Hepatocyte (in vitro differentiated cells): Measurements from ENCODE around the gene MYBPH. TPM values are rescaled to one million over a fixed set of nuclear protein-coding genes. Genes with fewer than 3 reads are reported as not detected.

Experiments used
- DNase-seq: peaks from one replicate; pipeline ENCODE4 v3.0.0-alpha.2; 2016; ENCODE audit warnings: low spot score
- H2AFZ ChIP-seq: fragments of 200-600 bp; sonication (generic); 2 replicates; pipeline ENCODE4 v1.6.0; 2016; ENCODE audit warnings: antibody characterized with exemption, mild to moderate bottlenecking
- H3K27ac ChIP-seq: fragments of 200-600 bp; sonication (generic); 2 replicates; pipeline ENCODE4 v1.5.1; 2016; ENCODE audit warnings: mild to moderate bottlenecking
- H3K27me3 ChIP-seq: fragments of 200-600 bp; sonication (generic); 2 replicates; pipeline ENCODE4 v1.6.1; 2016
- H3K36me3 ChIP-seq: fragments of 200-600 bp; sonication (generic); replicated peaks from 2 replicates; pipeline ENCODE4 v1.5.1; 2016; ENCODE audit warnings: low read depth; ENCODE audit not compliant: insufficient read depth
- H3K4me1 ChIP-seq: fragments of 200-600 bp; sonication (generic); 2 replicates; pipeline ENCODE4 v1.5.1; 2016; ENCODE audit warnings: mild to moderate bottlenecking, moderate library complexity; ENCODE audit not compliant: insufficient read depth
- H3K4me2 ChIP-seq: fragments of 200-600 bp; sonication (generic); 2 replicates; pipeline ENCODE4 v1.6.0; 2016
- H3K4me3 ChIP-seq: fragments of 200-600 bp; sonication (generic); 2 replicates; pipeline ENCODE4 v1.5.1; 2016; ENCODE audit warnings: mild to moderate bottlenecking
- H3K79me2 ChIP-seq: fragments of 200-600 bp; sonication (generic); 2 replicates; pipeline ENCODE4 v1.6.0; 2017; ENCODE audit warnings: mild to moderate bottlenecking
- H3K9me2 ChIP-seq: fragments of 200-600 bp; sonication (generic); replicated peaks from 2 replicates; pipeline ENCODE4 v1.6.0; 2017; ENCODE audit warnings: mild to moderate bottlenecking; ENCODE audit not compliant: insufficient read depth
- H3K9me3 ChIP-seq: fragments of 200-600 bp; sonication (generic); 2 replicates; pipeline ENCODE4 v1.5.1; 2016; ENCODE audit warnings: low read depth, mild to moderate bottlenecking
- H4K20me1 ChIP-seq: fragments of 200-600 bp; sonication (generic); 2 replicates; pipeline ENCODE4 v1.6.0; 2016; ENCODE audit warnings: mild to moderate bottlenecking; ENCODE audit not compliant: insufficient read depth, poor library complexity, severe bottlenecking
- EZH2 ChIP-seq: fragments of 200-600 bp; sonication (generic); IDR thresholded peaks from 2 replicates; pipeline ENCODE4 v1.6.1; 2016; ENCODE audit warnings: antibody characterized with exemption, mild to moderate bottlenecking, borderline replicate concordance
- EZH2phosphoT487 ChIP-seq: fragments of 200-600 bp; sonication (generic); IDR thresholded peaks from one replicate; pipeline ENCODE4 v1.6.1; 2018; ENCODE audit warnings: antibody characterized with exemption, mild to moderate bottlenecking, low read depth, moderate library complexity; ENCODE audit not compliant: unreplicated experiment, severe bottlenecking
- WGBS: methylation state at CpG from one replicate; pipeline ENCODE4 v1.1.6; 2016; ENCODE audit warnings: low lambda C conversion rate; ENCODE audit errors: missing lambda C conversion rate; 5-methylcytosine and 5-hydroxymethylcytosine counted together
- polyA plus RNA-seq: library from polyadenylated mRNA; unstranded; fragments of >200 nt; fragmentation: Nextera tagmentation; extraction: Ambion mirVana; gene quantifications from 2 replicates; pipeline ENCODE4 v1.2.1, GENCODE V29; 2016
- total RNA-seq: library from RNA; depleted of rRNA; stranded (reverse); fragments of >200 nt; gene quantifications from 2 replicates; pipeline ENCODE4 v1.2.3, GENCODE V29; 2014
- TF ChIP-seq, protein P1 (sequence below): fragments of 200-600 bp; sonication (generic); IDR thresholded peaks from 2 replicates; pipeline ENCODE4 v1.5.1; 2016; ENCODE audit warnings: antibody characterized with exemption, mild to moderate bottlenecking; ENCODE audit not compliant: poor library complexity

Gene MYBPH
- total and polyA plus RNA-seq, 2 experiments from 2014 or later = 0.70 TPM; not detected in 1

DNA sequence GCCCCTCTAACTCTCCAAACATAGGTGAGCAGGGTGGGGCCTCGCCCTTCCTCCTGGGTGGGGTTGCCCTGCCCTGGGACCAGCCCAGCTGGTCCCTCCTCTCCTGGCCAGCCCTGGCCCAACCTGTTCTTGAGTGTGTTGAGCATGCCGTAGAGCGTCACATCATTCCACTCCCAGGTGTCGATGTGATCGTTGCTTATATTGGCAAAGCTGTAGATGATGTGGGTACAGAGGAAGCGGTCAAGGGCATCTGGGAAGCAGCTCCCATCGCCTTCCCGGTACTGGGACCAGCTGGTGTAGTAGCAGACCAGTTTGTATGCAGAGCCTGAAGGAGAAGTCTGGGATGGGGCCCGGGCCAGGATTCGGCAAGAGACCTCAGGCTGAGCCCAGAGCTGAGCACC is 9.4 kb upstream of the MYBPH start:
- H3K79me2 ChIP-seq = no peaks in the 10 kb centered on the region
- no peaks in the 10 kb centered on the region for H3K9me2 ChIP-seq
- WGBS = 94% methylated on average over 10 of the region's 10 CpGs
- no peak overlapping the region for H2AFZ ChIP-seq
- H3K27me3 ChIP-seq = no peaks in the 10 kb centered on the region
- DNase-seq = no peak
- H4K20me1 ChIP-seq = no peaks in the 10 kb centered on the region
- H3K4me1 ChIP-seq = peaks cover 14% of the 10 kb centered on the region
- no peaks in the 10 kb centered on the region for H3K36me3 ChIP-seq
- no peaks in the 10 kb centered on the region for H3K9me3 ChIP-seq
- H3K27ac ChIP-seq = no peak overlapping the region
- H3K4me2 ChIP-seq = no peak overlapping the region
- TF ChIP-seq EZH2phosphoT487 (no peak), EZH2 (no peak)
- TF ChIP-seq, protein P1, sequence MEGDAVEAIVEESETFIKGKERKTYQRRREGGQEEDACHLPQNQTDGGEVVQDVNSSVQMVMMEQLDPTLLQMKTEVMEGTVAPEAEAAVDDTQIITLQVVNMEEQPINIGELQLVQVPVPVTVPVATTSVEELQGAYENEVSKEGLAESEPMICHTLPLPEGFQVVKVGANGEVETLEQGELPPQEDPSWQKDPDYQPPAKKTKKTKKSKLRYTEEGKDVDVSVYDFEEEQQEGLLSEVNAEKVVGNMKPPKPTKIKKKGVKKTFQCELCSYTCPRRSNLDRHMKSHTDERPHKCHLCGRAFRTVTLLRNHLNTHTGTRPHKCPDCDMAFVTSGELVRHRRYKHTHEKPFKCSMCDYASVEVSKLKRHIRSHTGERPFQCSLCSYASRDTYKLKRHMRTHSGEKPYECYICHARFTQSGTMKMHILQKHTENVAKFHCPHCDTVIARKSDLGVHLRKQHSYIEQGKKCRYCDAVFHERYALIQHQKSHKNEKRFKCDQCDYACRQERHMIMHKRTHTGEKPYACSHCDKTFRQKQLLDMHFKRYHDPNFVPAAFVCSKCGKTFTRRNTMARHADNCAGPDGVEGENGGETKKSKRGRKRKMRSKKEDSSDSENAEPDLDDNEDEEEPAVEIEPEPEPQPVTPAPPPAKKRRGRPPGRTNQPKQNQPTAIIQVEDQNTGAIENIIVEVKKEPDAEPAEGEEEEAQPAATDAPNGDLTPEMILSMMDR = no peak
- no peak overlapping the region for H3K4me3 ChIP-seq

DNA sequence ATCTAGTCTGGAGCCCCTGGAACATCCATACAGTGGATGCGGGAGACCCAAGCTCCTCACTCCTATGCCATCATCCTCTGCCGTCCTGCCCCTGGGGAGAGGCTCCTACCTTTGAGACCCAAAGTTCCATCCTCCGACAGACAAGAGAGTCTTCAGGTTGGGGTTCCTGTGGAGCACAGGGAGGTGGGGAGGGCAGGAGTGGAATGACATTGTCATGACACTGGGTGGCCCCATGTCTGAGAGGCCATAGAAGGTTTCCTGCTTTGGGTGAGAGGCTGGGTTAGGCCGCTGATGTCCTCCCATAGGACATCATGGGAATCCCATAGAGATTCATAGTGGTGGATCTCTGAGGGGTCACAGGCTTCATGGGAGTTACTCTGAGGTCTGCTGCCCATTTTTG is 8.8 kb upstream of the MYBPH start:
- Histone ChIP-seq H4K20me1 (no peaks in the 10 kb centered on the region), H3K9me3 (no peaks in the 10 kb centered on the region), H3K27me3 (no peaks in the 10 kb centered on the region), H3K4me2 (no peak overlapping the region), H3K36me3 (no peaks in the 10 kb centered on the region), H3K4me1 (peaks cover 14% of the 10 kb centered on the region), H2AFZ (no peak overlapping the region), H3K79me2 (no peaks in the 10 kb centered on the region), H3K9me2 (no peaks in the 10 kb centered on the region), H3K4me3 (no peak overlapping the region), H3K27ac (no peak overlapping the region)
- TF ChIP-seq EZH2 = no peak
- no peak for TF ChIP-seq EZH2phosphoT487
- TF ChIP-seq, protein P1 = no peak
- no peak for DNase-seq
- WGBS = 88% methylated on average over 4 of the region's 4 CpGs

DNA sequence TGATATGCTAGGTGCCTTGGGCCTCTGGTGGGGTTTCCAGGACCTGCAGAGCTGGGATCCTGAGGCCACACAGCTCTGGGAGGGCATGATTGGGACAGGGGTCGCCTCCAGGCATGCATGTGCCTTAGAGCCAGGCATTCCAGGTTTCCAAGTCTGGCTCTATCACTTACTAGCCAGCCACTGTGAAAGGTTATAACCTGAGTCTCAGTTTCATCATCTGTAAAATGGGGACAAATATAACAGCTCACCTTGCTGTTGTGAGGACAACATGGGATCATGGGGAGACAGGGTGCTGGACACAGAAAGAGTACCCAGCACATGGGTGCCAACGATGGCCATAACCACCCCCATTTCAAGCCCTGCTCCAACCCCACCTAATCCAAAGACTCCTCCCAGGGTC is 8.2 kb upstream of the MYBPH start:
- Histone ChIP-seq H3K9me3 (no peaks in the 10 kb centered on the region), H4K20me1 (no peaks in the 10 kb centered on the region), H3K36me3 (no peaks in the 10 kb centered on the region), H3K9me2 (no peaks in the 10 kb centered on the region), H2AFZ (no peak overlapping the region), H3K4me2 (no peak overlapping the region), H3K4me3 (no peak overlapping the region), H3K79me2 (no peaks in the 10 kb centered on the region), H3K27ac (no peak overlapping the region), H3K27me3 (no peaks in the 10 kb centered on the region), H3K4me1 (peaks cover 14% of the 10 kb centered on the region)
- 97% methylated on average over 2 of the region's 2 CpGs for WGBS
- DNase-seq = no peak
- TF ChIP-seq, protein P1 = no peak
- no peak for TF ChIP-seq EZH2
- no peak for TF ChIP-seq EZH2phosphoT487

DNA sequence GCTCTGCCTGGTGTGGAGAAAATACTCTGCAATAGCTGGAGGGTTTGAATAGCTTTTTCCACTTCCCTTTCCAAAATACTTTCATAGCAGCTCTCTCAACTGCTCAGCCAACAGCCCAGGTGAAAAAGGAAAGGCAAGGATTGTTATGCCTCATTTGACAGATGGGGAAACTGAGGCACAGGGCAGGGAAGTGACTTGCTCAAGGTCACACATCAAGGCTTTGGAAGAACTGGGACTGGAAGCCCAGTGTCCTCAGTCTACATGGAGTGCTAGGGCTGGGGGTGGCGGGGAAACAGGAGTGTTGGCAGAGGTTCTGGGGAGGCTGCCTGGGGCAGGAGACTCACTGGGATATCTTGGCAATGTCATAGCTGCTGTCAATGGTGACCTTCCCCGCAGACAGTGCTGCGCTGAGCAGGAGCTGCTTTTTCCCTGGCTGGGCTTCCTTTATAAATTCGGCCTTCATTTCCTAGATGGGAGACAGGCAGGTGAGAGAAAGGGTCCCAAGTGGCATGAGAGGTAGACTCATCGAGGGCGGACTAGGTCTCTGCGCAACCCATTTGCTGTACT is 6.8 kb upstream of the MYBPH start:
- no peak for DNase-seq
- Histone ChIP-seq H3K4me1 (peaks cover 16% of the 10 kb centered on the region), H3K4me2 (no peak overlapping the region), H3K27me3 (no peaks in the 10 kb centered on the region), H3K79me2 (no peaks in the 10 kb centered on the region), H3K27ac (no peak overlapping the region), H3K9me2 (no peaks in the 10 kb centered on the region), H4K20me1 (no peaks in the 10 kb centered on the region), H3K36me3 (no peaks in the 10 kb centered on the region), H3K4me3 (no peak overlapping the region), H2AFZ (no peak overlapping the region), H3K9me3 (no peaks in the 10 kb centered on the region)
- TF ChIP-seq EZH2 (no peak), EZH2phosphoT487 (no peak)
- TF ChIP-seq, protein P1 = no peak
- WGBS = 88% methylated on average over 7 of the region's 7 CpGs
